Left kidney (tissue), 2 donors: Measurements from ENCODE around the gene A2M. TPM values are rescaled to one million over a fixed set of nuclear protein-coding genes. Genes with fewer than 3 reads are reported as not detected.

Source experiments
- DNase-seq: peaks from one replicate; pipeline ENCODE4 v3.0.0-alpha.2; 2013
- polyA plus RNA-seq: library from polyadenylated mRNA; unstranded; fragments of 120-200 nt; gene quantifications from one replicate; pipeline ENCODE4 v1.2.1, GENCODE V29; 2013; ENCODE audit not compliant: insufficient read length

Gene A2M
- polyA plus RNA-seq, 1 donor = 218 TPM

DNA sequence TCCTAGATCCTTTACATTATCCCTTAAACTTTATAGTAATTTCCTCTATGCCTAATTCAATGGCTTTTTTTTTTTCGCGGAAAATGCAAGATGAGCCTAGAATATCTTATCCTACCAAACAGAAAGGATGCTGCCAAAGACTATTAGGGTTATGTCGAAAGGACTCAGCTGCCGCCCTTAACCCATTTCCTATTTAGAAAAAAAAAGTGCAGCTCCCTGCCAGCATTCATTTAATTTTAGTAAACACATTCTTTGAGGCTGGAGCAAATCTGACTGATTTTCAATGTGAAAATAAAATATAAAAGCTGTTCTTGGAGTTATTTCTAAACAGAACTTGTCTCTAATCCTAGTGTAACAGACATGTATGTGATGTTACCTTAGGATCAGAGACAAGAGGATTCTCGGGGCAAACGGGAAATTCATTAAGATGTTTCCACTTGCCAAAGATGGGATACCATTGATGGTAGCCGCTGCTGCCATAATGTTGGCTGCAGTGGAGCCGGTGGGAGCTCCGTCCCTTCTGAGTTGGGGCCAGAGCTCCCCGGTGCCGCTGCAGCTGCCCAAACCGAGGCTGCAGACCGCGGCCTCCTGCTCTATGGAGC, 8.2 kb upstream of the A2M start:
- DNase-seq = no peak

DNA sequence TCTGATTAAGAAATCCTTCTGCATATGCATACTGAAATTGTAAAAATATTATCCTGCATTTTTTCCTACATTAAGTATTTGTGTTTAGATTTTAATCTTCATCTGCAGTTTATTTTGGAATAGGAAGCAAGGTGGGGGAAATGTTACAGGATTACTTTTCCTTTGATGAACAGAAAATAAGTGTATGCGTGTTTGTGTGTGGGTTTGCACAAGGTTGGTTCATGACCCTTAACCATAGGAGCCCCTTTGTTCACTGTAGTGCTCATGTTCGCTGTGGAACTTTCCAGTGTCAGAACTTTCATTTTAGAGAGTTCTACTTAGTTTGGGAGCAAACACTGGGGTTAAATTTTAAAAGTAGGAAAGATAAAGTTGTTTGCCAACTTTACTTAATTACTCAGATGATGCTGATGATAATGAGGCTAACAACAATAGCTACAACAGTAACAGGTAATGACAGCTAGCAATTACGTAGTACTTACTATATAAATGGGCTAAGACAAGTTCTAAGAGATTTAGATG, 6.4 kb upstream of the A2M start:
- no peak for DNase-seq

DNA sequence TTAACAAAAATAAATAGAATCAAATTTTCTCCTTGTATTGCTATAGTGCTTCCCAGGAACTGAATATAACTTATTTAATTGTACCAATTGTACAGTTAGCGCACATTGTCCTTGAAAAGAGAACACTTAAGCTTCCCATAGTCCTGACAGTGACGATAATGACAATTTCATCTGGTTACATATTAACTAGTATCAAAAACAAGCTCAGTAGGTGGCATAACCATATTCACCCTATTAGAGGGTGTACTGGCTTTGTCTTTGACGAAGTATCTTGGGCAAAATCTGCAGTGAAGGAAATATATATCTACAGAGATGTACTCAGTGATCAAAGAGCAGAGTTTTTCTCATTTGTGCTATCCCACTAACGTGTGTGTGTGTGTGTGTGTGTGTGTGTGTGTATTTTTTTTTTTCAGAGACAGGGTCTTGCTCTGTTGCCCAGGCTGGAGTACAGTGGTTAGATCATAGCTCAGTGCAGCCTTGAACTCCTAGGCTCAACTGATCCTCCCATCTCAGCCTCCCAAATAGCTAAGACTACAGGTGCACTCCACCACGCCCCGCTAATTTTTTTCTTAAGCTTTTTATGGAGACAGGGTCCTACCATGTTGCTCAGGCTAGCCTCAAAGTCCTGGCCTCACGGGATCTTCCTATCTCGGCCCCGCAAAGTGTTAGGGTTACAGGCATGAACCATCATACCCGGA, 4.9 kb upstream of the A2M start:
- DNase-seq = no peak

DNA sequence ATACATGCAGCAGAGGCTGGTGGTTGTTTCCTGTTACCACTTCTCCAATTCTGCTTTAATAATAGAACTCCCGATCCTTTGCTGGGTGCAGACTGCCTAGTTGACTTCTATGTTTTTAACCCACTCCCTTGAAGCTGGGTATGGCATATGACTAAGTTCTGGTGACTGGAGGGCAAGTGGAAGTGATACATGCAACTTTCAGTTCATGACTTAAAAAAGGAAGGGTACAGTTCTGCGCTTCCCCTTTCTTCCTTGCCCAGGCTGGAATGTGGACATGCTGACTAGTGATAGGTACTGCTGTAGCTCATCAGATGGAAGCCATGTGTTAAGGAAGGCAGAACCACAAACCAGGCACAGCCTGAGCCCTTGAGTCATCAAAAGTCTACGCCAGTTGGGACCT, 2.4 kb upstream of the A2M start:
- DNase-seq = no peak

DNA sequence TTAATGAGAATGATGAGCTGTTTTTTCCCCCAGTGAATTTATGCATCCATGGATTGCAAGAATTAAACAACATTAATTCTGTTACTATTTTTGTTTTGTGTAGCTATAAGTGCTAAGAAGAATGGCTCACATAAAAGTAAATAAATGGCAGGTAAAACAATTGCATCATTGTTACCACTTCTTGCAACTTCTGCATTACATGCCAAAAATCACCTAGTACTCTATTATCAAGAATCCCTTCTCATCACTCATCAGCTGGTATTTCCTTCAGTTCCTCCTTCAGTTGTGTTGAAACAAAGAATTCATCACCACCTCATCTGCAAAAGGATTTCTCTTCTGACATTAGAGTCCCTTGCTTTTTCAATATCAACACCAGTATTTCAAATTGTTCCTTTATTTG, 773 bp downstream of the A2M start:
- no peak for DNase-seq

DNA sequence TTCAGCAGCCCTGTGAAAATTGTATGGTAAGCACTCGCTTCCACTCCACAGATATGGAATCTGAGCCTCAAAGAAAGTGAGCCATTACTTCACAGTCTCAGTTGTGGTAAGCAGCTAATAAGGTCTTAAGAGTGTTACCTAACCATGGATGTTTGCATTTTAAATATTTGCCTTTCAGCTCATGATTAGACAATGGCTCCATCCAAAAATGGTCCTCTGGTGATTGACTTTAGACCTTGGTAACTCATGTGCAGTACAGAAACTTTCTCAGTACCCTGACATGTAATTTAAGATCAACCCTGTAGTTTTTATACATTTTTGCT, 1.8 kb downstream of the A2M start:
- DNase-seq = no peak

DNA sequence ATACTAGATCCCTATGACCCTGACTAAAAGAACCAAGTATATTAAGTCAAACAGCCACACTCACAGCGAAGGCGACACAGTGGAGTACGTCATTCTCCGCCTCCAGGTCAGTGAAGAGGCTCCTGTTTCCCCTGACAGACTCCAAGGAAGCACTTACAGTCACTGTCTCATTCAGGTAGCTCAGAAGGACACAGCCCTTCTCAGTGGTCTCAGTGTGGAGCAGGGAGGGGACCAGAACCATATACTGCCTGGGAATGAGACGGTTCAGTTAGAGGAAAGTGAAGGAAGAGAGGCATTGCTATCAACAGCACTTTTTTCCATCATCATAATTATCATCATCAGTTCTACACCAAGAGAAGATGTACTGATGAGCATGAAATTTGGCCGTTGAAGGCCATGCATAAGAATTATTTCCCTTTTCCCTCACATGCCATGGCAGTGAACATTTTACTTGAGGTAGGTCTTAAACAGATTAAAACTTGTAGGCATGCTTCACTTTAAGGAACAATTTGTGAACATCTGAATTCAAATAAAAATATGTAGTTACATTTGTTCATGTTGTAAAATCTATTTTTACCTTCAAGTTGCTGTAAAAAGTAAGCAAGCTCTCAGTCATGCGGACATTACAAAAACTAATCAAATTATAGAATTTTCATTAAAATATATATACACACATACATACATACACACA, 2.3 kb downstream of the A2M start:
- DNase-seq = no peak

DNA sequence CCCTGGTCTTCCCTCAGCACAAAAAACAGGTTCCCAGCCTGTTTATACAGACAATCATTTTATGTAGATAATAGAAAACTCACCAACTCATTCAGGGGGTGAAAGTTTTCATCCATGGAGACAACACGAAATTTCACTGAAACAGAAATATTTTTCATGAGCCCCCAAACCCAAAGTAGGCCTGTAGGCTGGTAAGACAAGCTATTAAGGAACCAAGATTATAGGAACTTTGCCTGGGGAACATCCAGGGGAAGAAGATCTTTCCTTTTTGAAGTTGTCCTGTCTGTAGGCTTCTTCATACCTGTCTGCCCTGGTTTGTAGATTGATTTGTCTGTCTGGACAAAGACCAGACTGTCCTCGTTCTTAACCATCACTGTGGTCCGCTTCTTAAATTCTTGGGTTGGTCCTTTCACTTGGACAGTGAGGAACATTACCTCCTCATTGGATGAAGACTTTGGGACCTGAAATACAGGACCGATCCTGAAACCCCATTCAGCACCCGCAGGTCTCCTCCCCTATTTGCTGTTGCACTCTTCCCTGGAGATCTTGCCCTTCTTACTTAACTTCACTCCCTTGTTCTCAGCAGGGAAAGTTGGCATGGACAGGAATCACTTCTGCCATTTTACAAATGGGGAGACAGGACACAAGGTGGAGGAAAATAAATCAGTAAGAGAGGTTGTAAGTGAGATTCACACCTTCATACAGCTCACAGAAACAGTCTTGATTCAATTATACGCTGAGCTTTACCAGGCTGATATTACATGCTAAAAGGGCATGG, 3.5 kb downstream of the A2M start:
- no peak for DNase-seq

DNA sequence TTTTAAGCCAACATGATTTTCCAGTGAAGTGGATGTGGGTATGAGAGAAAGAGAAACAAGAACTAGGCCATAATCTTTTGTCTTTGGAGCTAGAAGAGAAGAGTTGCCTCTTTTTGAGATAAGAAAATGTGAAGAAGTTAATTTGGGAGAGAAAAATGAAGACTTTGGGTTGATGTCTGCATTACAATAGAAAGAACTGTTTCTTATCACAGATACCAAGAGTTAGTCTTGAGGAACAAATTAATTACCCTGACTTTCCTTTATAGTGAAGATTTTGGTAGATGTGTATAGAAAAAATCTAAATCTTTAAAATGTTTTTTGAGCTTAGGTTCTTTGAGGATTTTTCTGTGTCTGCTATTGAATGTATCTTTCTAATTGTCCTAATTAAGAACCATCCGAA, 4.2 kb downstream of the A2M start:
- DNase-seq = no peak

DNA sequence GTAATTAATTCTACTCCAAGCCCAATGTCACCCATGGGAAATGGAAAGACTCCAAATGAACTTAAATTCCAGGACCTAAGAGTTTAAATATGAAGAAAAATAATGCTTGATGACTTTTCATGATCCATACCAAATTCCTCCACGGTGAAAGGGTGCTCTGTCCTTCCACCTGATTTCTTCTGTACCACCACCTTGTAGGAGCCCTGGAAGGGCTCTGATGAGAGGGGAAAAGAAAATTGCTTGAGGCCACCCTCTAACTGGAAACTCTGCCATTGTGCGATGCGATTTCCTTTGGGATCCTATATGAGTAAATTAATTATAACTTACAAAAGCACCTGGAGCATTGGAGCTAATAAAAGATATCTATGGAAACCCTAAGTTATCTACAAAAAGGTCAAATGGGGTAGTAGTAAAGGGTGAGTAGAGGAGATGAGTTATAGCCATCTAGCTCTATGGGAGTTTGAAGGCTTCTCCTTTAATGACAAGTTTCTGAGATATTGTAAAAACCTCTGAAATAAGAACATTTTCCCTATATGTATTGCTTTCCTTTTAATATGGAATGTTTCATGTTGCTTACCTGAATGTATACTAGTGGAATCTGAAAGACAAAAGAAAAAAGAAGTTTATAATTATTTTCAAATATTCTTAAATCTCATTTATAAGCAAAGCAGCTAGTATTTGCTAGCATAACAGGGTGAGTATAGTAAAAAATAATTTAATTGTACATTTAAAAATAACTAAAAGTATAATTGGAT, 5.8 kb downstream of the A2M start:
- no peak for DNase-seq

DNA sequence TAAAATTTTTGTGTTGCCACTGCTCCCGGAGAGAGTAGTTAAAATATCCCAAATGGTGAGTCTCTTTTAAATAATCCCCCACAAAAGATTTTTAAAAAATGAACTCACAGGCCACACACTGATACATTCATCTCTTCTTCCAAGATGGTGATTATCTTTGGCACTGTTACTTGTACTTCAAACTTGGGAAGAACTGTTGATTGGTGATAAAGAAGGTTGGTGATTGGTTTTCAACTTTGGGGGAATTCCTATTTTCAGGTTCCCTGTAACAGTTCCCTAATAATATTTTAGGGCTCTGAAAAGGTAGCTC, 6.6 kb downstream of the A2M start:
- DNase-seq = no peak

DNA sequence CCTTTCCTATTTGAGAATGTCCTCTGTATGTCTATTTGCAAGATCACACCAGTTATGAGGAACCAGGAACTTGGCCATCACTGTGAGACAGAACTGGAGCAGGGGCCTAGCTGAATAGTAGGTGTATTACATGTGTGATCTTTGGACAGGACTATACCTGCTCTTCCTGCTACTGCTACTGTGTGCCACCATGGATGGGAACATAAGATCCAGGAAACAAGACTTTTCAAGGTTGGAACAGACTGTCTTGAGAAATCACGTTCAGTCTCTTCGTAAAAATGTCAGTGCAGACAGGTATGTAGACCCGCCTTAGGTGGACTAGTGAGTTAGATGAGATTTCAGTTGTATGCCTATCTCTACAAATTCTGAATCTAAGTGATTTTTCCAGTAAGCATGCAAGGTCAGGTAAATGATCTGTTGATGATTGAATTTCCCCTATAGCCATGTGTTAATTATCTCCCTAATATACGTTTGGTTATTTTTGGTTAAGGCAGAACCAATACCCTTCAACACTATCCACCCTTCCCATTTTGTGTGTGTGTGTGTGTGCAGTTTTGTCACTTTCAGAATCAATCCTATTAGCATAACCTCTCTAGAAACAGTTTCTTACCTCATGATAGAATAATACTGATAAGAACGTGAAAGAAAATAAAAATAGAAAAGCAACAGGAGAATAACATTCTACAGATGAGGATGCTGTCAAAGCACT, 7.1 kb downstream of the A2M start:
- no peak for DNase-seq

DNA sequence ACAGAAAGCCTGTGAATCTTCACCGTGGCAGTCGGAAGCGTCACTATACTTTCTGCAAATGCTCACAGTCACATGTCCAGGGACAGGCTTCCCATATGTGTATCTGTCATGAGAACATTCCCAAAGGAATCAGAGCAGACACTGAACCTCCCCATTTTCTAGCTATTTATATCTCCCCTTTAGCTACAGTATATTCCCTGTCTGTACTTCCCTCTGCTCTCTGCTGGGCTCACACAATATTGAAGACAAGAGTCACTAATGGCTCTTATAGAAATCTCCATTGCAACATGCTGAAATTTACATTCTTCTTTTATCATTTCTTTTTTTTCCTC, 8.2 kb downstream of the A2M start:
- DNase-seq = no peak

DNA sequence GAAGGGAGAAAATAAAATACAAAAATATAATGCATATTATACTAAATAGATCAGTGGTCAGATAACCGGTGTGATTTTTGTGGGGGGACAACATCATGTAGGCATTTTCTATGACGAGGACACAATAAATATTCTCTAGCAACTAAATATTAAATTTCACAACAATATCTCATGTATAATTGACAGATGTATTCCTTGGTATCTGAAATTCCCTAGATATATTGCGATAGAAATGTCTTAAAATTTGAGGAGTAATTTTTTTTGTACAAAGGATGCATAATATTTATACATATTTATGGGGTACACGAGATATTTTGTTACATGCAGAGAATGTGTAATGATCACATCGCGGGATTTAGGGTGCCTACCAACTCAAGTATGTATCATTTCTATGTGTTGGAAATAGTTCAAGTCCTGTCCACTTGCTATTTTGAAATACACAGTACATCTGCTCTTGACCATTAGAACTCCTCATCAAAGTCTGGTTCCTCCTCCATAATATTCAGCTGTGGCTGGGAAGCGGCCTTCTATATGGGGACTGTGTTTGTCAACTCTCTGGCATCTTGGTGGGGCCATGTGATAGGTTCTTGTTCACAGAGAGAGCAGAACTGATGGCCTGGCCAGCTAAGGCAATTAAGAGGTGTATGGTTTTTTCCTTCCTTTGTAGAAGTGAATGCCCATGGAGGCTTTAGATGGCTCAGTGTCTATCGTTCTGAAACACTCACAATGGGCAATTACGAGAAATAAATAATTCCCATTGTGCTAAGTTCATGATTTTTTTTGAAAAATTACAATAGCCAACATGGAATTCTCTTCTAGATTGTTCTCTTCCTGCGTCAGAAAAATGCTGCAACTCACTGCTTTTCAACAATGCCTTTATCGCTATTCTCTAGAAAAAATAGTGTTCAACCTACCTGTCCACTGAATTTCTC, 8.8 kb downstream of the A2M start:
- no peak for DNase-seq

DNA sequence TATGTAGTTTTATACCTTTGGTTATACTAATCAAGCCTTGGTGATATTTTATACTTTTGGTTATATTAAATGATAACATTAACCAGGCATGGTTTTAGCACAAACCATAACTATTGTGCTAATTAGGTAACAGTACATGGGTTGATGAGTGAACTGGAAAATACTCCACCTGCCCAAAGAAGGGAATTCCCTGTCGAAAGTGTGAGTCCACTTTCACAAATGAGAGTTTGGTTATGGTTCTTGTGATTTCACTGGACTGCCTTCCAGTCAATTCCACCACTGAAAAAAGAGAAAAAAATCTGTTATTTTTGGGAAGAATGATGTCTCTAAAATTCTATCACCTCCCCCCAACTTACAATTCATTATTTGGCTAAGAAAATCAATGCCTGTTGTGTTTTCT, 9.7 kb downstream of the A2M start:
- no peak for DNase-seq

DNA sequence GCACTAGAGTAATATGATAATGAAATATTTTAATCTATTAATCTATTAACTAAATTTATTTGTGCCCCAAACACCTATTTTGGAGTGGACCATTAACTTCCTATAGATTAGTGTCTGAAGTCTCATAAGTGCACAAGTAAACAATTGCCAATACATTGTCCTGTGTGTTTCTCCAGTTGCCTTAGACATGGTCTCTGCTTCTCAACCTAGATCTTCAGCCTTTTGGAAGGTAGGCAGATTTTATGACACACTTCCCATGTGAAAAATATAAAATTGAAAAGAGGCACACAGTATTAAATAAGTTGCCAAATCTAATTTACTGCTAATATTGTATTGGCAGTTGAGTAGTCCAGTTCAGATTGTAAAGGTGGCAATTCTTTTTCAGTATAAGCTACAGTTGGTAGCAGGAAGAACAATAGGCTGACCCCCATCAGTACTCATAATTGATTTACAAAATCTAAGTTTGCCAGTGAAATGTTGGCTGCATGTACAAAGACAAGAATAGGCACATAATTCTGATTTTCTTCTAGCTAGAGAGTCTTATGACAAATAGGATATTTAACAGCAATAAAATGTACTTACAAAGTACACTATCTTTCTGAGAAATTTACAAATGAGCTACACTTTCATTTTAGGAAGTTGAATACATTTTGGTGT, 10.8 kb downstream of the A2M start:
- DNase-seq = no peak

DNA sequence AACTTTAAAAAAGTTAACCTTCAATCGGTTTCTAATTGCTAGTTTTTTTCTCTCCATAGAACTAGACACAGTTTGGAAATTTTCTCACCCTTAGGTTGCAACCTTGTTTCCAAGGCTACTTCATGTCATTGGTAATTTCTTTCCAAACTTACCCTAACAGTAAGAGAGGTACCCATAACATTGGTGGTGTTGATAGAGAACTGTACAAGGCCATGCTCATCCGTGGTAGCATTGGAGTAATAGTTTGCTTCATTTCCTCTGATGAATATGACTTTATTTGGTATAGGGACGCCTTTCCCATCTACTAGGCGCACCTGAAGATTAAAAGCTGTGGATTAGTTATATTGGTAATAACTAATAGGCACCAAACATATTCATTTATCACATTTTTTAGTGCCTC, 11.6 kb downstream of the A2M start:
- no peak for DNase-seq

DNA sequence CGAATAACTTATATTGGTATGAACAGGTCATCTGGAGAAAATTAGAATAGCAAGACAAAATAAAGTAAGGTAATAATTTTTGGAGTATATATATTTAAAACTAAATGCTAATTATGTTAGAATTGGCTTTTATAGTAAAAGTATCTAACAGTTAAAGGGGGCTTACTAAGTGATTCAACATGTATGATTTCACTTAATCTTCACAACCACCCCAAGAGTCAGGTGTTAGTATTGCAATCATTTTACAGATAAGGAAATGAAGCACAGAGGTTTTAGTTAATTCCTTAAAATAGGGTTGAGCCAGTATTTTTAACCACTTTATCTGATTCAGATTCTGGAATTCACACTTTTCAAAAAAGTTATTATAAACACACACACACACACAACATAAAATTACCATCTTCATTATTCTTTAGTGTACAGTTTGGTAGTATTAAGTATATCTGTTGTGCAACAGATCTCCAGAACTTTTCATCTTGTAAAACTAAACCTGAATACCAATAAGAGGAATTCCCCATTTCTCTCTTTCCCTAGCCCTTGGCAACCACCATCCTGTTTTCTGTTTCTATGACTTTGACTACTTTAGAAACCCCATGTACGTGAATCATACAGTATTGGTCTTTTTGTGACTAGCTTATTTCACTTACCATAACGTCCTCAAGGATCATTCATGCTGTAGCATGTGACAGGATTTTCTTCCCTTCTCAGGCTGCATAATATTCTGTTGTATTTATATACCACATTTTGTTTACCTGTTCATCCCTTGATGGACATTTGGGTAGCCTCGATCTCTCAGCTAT, 12.5 kb downstream of the A2M start:
- no peak for DNase-seq

DNA sequence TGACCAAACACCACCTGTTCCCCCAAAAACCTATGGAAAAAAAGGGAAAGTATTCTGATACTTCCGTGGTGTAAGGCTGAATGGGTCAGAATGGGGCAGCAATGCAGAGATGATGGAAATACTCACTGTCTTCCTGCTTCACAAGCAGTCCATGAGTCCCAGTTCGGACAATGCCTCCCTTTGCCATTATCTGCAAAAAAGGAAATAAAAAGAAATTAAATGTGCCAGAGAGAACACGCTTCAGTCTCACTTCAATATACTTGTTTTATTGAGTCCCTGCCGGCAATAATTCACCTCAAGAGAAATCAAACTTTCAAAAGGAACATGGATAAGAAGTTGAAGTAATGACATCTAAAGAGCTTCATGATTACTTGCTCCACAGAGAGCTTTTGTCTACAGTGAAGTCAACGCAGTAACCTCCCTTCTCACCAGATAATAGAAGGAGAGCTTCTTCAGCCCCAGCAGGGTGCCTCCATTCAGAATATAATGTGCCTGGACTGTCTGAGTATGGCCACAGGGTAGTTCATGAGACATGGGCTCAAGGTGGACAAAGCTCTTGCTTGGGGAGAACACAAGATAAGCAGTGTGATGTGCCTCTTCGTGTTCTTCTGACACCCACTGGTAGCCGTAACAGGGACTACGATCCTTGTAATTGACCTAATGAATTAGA, 14.6 kb downstream of the A2M start:
- no peak for DNase-seq
